ENCODE data around the gene CHST6.
"Not testable (repeated sequence)": the region's sequence is repeated elsewhere in the genome, so short reads cannot be mapped to it uniquely, and the experiment has no call there.

Gene CHST6

GRCh38 chr16:75432828-75433731, 62.2 kb downstream of the CHST6 start, which contains the start of gene CFDP1:
Gene CFDP1 (minus strand): TSS chr16:75433503. CDS start chr16:75433352, 151 bp downstream.
- DNase-seq: peak; percentile 94 to 96

DNA sequence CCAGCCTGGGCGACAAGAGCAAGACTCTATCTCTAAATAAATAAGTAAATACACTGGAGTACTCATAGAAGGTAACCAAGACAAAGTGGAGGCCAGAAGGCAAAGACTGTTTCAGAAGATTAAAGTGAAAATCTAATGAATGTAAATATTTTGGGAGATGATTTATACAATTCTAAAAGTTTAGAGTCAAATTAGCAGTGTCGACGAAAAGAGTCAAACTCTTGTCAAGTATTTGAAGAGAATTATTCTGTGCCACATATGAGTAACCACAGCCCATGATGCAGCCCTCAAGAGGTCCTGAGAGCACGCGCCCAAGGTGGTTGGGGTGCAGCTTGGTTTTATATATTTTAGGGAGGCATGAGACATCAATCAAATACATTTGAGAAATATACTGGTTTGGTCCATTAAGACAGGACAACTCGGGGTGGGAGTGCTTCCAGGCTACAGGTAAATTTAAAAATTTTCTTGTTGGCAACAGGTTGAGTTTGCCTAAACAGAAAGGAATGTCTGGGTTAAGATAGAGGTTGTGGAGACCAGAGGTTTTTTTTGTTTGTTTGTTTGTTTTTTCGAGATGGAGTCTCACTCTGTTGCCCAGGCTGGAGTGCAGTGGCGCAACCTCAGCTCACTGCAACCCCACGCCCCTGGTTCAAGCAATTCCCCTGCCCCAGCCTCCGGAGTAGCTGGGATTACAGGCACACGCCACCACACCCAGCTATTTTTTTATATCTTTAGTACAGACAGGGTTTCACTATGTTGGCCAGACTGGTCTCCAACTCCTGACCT, 65.4 kb downstream of the CHST6 start:
- no peak for DNase-seq

GRCh38 chr16:75426524-75426923, 68.7 kb downstream of the CHST6 start:
- peak; percentile 13 to 21 for DNase-seq

DNA sequence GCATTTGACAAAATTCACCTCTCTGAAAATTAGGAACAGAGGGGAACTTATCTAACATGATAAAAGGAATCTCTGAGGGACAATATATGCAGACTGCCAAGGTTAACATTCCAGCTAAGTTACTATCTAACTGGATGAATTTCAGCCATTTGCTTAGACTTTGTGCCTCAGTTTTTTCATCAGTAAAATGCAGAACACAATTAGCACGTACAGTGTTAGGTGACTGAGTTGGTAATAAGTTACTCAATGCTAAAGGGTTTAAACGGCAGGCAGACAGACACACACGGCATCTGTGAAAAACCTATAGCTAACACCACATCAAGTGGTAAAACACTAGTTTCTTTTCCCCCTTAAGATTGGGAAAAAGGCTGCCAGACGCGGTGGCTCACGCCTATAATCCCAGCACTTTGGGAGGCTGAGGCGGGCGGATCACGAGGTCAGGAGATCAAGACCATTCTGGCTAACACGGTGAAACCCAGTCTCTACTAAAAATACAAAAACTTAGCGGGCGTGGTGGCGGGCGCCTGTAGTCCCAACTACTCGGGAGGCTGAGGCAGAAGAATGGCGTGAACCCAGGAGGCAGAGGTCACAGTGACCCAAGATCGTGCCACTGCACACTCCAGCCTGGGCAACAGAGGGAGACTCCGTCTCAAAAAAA, 71.0 kb downstream of the CHST6 start:
- not testable (repeated sequence) for DNase-seq

DNA sequence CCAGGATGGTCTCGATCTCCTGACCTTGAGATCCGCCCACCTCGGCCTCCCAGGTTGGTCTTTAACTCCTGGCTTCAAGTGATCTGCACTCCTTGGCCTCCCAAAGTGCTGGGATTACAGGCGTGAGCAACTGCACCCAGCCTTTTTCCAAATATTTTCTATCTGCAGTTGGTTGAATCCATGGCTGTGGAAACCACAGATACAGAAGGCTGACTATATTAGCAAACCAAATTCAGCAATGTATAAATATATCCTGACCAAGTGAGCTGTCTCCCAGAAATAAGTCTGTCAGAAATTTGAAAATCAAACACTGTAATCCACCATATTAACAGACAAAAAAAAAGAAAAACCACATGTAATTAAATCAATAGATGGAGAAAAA, 71.5 kb downstream of the CHST6 start:
- DNase-seq: no peak
